ENCODE measurements around the gene TGM5.
"Not testable (repeated sequence)": the region's sequence is repeated elsewhere in the genome, so short reads cannot be mapped to it uniquely, and the experiment has no call there.

The TGM5 gene

DNA sequence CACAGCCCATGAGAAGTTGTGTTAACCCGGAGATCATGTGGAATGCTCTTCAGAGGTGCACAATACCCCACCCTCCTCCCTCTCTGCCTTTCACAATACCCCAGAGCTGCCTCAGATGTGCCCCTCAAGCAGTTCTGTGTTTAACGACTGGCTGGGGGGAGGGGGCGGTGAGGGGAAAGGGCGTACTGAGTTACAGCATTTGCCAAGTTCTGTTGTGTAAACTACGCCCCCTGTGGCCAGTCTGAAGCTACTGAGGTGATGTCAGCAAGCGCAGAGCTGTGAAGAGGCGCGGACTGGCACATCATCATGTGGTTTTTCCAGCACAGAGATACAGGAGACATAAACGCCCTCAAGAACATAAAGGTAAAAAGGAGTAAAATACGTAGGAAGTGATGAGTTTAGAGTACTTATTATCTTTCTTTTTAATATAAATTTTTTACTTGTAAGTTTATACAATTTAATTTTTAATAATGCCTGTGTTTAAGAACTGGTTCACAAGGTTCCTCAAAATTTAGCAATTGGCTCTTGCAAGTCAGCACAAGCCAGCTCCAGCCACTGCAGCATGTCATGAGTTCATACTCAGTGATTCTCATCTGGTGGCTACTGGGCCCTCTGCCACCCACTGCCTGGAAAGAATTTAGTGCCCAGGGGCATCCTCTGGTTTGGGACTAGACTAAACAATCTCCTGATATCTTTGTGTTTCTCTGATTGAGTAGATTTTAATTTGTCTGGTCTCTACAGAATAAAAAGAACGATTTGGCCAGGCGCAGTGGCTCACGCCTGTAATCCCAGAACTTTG is 47.6 kb downstream of the TGM5 start:
- no peak for DNase-seq (ENCODE audit: low read depth in 2 of 2)

DNA sequence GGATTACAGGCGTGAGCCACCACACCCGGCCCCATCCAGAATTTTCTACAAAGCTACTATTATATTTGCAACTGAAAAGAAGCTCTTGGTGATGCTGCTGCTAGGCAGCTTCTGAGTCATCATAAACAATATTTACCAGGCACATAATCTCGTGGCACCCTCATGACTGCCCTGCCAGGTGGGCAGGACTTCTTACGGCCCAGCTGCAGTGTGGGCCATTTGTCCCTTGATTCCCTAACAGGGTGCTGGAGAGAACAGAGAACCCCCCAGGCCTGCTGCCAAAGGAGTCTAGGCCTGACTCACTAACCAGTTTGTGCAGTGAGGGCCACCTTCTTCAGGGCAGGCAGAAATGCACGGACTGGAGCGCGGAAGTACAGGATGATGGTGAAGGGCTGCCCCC is 50.8 kb downstream of the TGM5 start:
- no peak for DNase-seq (ENCODE audit: low read depth in 2 of 2)

DNA sequence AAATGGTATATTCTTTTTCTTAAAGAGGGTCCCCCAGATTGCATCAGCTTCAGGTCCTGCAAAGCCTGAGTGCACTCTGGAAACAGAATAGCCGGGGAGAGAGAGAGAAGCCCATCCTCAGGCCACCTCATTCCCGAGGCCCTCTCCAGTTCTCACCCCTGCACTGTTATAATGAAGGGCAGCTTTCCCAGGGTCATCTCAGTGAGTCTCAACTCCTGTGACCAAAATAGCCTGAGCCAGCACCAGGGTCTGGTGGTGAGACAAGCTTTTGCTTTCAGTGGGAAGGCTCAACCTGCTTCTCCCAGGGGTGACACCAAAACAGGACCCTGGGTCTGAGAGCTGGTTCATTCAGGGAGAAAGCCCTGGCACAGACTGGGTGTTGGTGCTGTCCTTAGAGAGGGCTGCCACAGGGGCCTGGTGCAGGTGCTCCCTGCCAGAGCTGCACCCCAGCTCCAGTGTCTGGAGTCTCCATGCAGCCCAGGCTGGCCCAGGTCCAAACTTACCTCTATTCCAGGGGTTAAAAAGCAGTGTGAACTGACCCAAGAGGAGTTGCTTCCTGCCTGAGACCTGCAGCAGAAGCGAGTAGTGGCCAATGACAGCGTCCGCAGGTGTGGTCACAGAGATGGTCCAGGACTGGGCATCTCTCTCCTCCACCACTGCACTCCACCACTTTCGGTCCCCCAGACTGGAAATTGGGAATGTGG is 52.0 kb downstream of the TGM5 start:
- no peak for DNase-seq (ENCODE audit: low read depth in 2 of 2)

DNA sequence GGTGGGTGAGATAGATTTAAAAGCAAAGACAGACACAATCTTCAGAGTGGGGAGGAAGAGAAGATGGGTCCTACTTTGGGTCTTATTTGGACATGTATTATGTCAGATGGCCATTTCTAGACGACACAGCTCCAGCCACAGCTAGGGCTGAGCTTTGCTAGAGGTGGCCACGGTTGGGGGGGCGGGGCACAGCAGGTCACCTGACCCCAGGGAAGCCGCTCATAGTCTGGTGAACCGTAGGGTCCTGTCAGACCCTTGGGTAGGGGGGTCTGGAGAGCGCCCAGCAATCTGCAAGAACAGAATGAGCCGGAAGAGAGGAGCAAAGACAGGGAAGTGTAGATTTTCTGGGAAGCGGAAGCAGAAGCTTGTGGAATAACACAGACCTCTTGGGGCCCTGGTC is 52.6 kb downstream of the TGM5 start:
- DNase-seq (ENCODE audit: low read depth in 2 of 2) = no peak

DNA sequence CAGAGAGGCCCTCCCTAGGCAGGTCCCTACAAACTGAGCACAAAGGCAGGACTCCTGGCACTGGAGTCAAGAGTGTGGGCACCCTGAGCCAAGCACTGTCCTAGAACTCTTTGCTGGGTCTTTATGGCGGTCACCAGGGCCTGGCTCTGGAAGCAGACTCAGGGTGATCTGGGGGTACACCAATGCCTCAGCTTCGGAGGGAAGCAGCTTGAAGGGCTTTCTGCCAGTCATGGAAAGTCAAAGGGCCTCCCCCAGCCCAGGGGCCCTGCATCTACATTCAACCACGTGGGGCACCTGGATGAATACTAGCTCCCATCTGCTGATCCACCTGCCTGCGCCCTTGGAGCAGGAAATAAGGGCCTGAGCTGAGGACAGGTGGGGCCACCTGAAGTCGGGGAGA is 53.3 kb downstream of the TGM5 start:
- DNase-seq (ENCODE audit: low read depth in 2 of 2) = no peak

DNA sequence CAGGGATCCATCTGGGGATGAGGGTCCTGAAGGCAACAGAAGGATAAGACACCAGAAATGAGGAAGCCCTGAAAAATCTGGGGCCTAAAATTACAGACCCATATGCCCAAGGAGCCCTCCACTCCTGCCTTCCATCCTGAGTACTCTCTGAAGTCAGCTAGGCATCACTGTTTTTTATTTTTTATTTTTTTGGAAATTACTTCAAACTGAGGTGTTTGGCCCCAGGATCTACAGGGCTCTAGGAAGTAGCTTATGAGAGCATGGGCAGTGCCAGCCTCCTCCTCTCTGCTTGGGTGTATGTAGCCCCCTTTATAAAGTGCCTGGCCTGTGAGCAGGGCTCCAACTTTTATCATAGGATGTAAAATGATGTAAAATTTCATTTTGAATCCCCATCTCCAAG is 53.8 kb downstream of the TGM5 start:
- DNase-seq (ENCODE audit: low read depth in 2 of 2) = no peak

DNA sequence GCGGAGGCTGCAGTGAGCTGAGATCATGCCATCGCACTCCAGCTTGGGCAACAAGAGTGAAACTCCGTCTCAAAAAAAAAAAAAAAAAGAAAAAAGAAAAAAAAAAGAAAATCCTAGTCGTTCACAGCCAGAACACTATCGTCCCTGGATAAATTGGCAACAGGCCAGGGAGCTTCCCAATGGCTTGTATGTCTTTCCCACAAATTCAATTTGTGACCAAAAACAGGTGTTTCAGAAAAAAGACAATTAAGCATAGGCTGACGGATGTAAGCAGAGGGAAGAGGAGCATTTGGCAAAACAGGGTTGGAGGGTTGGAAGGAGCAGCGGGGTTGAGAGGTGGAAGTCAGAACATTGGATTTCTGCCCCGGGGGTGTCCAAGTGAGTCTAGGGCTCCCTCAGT is 54.4 kb downstream of the TGM5 start:
- DNase-seq (ENCODE audit: low read depth in 2 of 2) = no peak

DNA sequence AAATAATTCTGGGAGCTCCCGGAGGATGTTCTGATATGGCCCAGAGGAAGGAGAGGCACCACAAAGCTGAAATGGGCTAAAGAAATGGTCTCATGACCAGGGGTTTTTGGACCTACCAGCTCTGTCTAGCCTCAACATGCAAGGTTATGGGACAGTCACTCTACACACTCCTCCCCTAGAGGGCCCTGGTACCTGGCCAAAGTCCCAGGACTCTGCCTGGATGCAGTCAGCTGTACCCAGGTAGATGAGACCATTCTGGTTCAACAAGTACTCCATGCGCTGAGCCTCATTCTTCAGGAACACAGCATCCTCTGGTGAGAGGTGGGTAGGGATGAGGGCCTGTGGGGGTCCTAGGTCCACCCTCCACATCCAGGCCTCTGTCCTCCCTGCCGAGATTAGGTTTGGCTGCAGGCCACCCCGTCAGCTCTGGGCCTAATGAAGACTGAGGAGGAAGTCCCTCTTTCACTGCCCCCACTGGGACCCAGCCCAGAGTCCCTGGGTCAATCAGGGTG is 55.4 kb downstream of the TGM5 start:
- DNase-seq (ENCODE audit: low read depth in 2 of 2) = no peak

DNA sequence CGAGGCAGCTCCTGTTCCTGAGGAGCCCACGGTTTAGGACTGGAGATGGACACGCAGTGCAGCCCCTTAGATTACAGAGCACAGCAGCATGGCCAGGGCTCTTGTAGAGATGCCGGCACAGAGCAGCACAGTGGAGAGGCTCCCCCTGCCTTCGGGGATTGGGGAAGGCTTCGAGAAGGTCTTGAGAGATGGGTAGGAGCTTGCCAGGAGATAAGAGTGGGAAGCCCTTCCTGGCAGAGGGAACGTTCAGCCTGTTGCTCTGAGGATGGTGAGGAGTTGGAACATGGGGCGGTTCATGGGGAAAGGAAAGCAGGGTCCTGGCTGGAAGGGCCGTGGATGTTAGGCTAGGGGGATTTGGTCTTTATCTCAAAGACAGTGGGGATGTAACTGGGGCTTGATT is 55.9 kb downstream of the TGM5 start:
- no peak for DNase-seq (ENCODE audit: low read depth in 2 of 2)

DNA sequence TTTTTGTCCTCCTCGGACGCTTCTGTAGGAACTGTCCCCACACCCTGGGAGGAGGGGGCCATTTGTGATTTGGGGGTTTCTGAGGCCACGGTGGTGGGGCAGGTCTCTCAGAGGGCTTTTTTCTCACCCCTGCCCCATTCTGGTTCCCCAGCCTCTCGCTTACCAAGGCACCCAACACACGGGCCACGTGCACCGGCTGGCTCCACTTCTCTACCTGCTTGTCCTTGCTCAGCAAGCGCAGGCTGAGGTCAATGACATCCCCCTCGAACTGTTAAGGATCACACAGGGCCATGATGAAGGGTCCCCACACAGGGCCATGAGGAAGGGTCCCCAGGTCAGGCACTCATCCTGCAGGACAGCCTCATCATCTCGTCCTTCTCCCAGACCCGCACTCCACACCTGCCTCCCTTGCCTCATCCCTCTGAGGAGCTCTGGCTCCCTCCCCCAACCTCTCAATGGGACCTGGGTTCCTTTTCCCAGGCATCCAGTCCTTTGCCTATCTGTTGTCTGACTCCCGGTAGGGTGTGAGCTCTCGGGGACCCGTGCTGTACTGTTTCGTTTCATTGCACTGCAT is 56.5 kb downstream of the TGM5 start:
- no peak for DNase-seq (ENCODE audit: low read depth in 2 of 2)

DNA sequence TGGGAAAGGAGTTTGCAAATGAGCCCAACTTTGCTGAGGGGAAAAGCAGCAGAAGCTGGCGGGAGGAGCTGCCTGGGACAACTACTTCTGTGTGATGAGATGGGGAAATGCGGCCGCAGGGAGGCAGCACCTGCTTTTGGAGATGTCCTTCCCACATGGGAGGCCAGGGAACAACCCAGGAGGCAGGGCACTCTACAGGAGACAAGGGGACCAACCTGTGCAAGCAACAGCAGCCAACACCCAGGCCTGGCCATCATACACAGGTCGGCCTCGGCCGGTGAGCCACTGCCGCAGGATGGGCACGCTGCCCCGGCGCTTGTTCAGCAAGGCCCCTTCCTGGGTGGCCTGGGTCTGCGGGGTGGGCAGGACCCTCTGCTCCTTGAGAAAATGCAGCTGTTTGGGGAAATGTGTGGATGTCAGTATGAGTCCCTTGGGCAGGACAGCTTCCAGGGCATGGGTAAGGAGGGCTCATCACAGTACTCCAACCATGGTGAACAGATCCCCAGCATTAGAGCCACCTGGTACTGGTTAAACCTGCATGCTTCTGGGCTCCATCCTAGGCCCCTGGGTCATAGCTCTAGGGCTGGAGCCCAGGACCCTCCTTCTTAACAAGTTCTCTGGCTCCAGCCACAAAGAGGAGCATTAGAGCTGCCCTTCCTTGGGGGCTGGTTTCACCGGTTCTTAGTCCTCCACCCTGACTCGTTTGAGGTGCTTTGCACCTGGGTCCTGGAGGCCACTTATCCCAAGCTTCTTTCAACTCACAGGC is 57.5 kb downstream of the TGM5 start:
- no peak for DNase-seq (ENCODE audit: low read depth in 2 of 2)

DNA sequence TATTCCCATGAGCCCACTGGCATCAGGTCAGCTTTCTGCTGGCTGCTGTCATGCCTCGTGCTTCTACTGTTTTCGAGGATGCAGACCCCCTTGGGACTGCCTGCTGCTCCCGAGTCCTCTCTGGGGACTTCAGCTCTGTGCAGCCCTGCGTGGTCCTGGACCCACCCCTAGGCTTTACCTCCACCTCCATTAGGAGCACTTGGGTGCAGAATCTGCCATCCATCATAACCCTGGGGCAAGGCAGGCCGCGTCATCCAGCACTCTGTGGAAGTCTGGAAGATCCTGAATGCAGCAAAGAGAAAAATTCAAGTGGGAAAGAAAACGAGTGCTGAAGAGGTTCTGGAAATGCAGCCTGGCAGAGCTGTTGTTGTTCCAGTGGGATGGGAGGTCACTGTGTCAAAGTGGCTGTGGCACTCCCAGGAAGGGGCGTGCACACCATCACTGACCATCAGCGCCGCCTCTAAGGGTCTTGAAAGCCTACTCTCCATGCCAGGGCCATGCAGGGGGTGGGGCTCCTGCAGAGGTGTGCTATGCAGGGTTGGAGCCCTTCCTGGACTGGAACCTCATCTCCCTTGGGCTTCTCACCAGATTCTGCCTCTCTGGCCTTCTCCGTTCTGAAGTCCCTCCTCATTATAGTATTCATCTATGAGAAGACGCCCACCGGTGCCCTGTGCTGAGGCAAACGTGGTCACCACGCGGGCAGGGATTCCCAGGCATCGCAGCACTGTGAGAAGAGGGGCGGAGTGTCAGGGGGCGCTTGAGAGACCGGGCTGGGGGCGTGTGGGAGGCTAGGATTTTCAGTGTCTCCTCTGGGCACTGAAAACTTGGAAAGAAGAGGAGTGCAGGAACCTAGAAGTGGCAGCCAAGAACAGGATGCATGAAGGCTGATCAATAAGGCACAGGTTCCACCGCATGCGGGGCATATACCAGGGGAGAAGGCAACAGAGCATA is 58.4 kb downstream of the TGM5 start:
- no peak for DNase-seq (ENCODE audit: low read depth in 2 of 2)

DNA sequence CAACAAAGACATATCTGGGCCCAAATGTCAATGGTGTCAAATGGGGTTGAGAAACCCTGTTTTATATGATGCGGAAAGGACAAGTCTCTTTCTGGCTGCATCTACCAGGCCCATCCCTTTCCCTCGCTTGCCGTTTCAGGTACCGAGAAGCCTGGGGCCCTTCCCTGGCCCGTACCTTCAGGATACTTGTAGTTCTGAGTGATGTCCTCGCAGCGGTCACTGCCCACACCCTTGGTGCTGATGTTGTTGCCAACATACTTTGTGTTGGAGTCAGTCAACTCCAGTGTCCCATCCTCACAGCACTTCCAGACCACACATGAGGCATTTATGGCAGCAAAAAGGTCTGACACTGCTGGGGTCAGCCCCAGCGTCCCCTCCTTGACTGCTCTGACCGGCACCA is 59.7 kb downstream of the TGM5 start:
- no peak for DNase-seq (ENCODE audit: low read depth in 2 of 2)

DNA sequence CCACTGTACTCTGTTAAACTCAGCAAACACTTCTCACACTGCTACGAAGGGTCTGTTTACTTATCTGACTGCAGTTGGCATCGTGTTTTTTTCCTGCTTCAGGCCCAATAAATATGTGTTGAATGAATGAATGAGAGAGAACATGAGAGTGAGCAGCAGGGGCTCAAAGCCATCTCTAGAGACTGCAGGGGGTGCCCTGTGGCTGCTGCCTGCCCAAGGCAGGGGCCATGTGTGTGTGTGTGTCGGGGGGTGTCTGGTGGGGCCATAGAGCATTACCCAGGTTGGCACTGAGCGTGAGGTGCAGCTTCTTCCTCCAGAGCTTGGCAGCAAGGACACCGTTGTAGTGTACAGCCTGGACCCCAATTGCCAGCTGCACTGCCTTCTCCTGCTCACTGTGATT is 60.7 kb downstream of the TGM5 start:
- DNase-seq (ENCODE audit: low read depth in 2 of 2) = no peak

DNA sequence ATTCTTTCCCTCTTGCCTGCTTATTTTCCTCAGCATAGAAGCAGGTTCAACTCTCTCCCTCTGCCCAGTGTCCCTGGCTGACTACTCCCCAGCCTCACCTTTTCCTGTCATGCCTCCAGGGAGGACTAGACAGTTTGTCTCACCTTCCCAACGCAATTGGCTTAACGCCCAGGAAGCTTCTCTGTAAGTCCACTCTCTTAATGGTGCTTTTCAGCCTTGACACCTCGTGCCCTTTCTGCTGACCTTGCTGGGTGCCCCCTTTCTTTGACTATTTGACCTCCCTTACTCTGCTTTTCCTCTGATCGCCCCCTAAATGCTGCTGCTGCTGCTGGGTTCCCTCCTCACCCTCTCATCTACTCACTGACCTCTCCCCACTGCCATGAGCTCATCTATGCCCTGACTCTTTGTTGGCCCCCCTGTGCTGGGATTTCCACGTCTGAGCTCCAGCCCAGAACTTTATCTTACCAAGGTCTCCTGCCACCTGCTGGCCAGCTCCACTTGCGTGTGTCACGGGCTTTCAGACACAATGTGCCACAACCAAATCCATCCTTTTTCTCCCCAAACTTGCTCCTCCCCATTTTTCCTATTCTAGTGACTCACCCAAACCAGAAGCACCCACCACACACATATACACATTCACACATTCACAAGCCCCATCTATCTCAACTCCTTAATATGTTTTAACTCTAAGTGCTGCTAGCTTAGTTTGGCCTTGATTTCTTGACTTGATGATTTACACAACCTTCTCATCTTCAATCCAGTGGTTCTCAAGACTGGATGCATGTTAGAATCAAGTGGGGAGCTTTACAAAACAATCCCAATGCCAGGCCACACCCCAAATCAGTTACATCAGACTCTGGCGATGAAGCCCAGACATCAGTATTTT is 62.5 kb downstream of the TGM5 start:
- peak in 1 of 2 donors; percentile 19 for DNase-seq (ENCODE audit: low read depth in 2 of 2)

DNA sequence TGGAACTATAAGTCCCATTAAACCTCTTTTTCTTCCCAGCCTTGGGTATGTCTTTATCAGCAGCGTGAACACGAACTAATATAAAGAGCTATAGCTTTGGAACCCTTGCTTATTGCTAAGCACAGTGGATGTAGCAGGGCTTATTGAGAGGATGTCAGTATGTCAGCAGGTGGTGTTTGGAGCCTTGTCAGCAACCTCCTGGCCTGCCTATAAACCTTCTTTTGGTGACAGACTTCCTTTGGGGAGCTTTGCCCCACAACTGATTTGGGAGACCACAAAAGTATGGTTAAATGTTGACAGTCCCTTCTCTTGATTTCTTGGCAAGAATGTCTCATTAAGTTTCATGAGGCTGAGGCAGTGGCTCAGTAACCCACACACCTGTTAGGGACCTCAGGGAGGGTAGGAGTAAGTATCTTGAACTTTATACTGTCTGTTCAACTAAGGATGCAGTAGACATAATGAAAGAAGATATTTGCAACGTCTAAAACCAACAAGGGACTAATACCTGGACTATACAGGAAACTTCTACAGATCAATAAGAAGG is 66.7 kb downstream of the TGM5 start:
- no peak for DNase-seq (ENCODE audit: low read depth in 2 of 2)

DNA sequence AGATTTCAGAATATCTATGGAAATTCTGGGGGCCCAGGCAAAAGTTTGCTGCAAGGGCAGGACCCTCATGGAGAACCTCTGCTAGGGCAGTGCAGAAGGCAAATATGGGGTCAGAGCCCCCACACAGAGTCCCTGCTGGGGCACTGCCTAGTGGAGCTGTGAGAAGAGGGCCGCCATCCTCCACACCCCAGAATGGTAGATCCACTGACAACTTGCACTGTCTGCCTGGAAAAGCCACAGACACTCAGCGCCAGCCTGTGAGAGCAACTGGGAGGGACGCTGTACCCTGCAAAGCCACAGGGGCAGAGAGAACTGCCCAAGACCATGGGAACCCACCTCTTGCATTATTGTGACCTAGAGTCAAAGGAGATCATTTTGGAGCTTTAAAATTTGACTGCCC is 67.7 kb downstream of the TGM5 start:
- no peak for DNase-seq (ENCODE audit: low read depth in 2 of 2)

DNA sequence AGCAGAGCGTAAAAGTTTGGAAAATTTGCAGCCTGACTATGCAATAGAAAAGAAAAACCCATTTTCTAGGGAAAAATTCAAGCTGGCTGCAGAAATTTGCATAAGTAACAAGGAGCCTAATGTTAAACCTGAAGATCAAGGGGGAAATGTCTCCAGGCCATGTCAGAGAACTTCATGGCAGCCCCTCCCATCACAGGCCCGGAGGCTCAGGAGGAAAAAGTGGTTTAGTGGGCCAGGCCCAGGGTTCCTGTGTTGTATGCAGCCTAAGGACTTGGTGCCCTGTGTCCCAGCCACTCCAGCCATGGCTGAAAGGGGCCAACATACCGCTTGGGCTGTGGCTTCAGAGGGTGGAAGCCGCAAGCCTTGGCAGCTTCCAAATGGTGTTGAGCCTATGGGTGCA is 68.2 kb downstream of the TGM5 start:
- not testable (repeated sequence) for DNase-seq (ENCODE audit: low read depth in 2 of 2)

DNA sequence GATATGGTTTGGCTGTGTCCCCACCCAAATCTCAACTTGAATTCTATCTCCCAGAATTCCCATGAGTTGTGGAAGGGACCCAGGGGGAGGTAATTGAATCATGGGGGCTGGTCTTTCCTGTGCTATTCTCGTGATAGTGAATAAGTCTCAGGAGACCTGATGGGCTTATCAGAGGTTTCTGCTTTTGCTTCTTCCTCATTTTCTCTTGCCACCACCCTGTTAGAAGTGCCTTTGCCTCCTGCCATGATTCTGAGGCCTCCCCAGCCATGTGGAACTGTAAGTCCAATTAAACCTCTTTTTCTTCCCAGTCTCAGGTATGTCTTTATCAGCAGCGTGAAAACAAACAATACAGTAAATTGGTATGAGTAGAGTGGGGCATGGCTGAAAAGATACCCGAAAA is 69.0 kb downstream of the TGM5 start:
- DNase-seq (ENCODE audit: low read depth in 2 of 2) = not testable (repeated sequence)

All from stimulated activated CD8-positive, alpha-beta memory T cell treated with anti-CD3 and anti-CD28 coated beads, Interleukin-7, amount 100 ng/mL, for 1 hour (primary cell).